Tibial nerve (tissue), 4 donors: ENCODE data around the gene AKT3.

ENCODE experiments used
- EP300 ChIP-seq, 2 donors: sonication (generic); formaldehyde crosslinking; IDR thresholded peaks; one replicate each; pipeline ENCODE4 v1.6.1; 2017; ENCODE audit warnings: antibody characterized with exemption in 2 of 2, mild to moderate bottlenecking in 1 of 2
- TF ChIP-seq, protein P1 (sequence below), 5 experiments: fragments of 200-600 bp in 3 of 5; fragments of 450-650 bp in 2 of 5; sonication (generic) in 3 of 5; IDR thresholded peaks; one replicate each; pipeline ENCODE4 v1.5.1; 2016 to 2019; ENCODE audit warnings: antibody characterized with exemption in 5 of 5, mild to moderate bottlenecking in 3 of 5, moderate library complexity in 2 of 5

DNA sequence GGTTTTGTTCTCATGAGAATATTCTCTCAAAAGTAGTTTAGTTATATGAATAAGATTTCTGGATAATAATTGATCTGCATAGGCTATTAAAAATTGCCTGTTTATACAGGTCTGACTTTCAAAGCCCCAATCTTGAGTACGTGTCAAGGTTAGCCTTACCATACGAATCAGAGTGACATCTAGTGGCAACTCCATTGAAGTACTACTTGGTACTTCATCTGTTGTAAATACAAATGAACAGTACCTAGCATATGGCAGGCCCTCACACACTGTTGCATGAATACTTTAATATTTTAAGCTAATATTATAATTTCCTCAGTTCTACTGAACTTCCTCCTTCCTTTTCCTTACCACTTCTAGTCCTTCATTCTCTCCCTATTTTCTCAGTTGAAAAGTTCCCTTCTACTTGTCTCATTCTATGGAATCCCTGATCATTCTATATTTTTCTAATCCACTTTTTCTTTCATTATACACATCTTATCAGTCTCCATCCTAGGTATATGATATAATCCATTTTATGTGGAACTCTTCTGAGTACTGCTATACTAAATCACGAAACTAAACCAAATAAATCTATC is 101.2 kb downstream of the AKT3 start:
- TF ChIP-seq, protein P1, sequence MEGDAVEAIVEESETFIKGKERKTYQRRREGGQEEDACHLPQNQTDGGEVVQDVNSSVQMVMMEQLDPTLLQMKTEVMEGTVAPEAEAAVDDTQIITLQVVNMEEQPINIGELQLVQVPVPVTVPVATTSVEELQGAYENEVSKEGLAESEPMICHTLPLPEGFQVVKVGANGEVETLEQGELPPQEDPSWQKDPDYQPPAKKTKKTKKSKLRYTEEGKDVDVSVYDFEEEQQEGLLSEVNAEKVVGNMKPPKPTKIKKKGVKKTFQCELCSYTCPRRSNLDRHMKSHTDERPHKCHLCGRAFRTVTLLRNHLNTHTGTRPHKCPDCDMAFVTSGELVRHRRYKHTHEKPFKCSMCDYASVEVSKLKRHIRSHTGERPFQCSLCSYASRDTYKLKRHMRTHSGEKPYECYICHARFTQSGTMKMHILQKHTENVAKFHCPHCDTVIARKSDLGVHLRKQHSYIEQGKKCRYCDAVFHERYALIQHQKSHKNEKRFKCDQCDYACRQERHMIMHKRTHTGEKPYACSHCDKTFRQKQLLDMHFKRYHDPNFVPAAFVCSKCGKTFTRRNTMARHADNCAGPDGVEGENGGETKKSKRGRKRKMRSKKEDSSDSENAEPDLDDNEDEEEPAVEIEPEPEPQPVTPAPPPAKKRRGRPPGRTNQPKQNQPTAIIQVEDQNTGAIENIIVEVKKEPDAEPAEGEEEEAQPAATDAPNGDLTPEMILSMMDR (IDR thresholded peaks at IDR 0.05) = peak; percentile 62 to 80 (median 76)
- no peak for TF ChIP-seq EP300 (IDR thresholded peaks at IDR 0.05)
